ENCODE results near the gene ATRAID. TPM values are rescaled to one million over a fixed set of nuclear protein-coding genes. Genes with fewer than 3 reads are reported as not detected.

The ATRAID gene
- total RNA-seq, 1 donor from 2014 or later, result 77.2 TPM

GRCh38 chr2:27240406-27240805, 28.6 kb downstream of the ATRAID start:
- intact Hi-C loops (cut with micrococcal nuclease), result no loop called here
- Mint-ChIP-seq H3K27me3 (no peaks in the 10 kb centered on the region), H3K36me3 (ENCODE audit: low read depth) (peaks cover 91% of the 10 kb centered on the region), H3K4me3 (no peak overlapping the region), H3K4me1 (no peaks in the 10 kb centered on the region), H3K27ac (no peak overlapping the region), H3K9me3 (no peaks in the 10 kb centered on the region)
- TF ChIP-seq CTCF (IDR thresholded peaks at IDR 0.05), result no peak
- ChIA-PET POLR2A (interaction anchor here (1.0 kb wide), 1 partner anchor 28 kb away, joined by 3 read pairs; the partner anchor contains the start of genes ATRAID and SLC5A6), CTCF (no interaction called here)
- no peak for ATAC-seq (ENCODE audit: low read depth)
- DNase-seq, result no peak

- no peak for TF ChIP-seq CTCF (IDR thresholded peaks at IDR 0.05)
- DNase-seq (no peak), ATAC-seq (ENCODE audit: low read depth) (no peak)
- Mint-ChIP-seq H3K9me3 (no peaks in the 10 kb centered on the region), H3K4me1 (no peaks in the 10 kb centered on the region), H3K36me3 (ENCODE audit: low read depth) (peaks cover 76% of the 10 kb centered on the region), H3K4me3 (no peak overlapping the region), H3K27me3 (no peaks in the 10 kb centered on the region), H3K27ac (no peak overlapping the region)
- CTCF ChIA-PET, result interaction anchor here (1.3 kb wide), 1 partner anchor 38 kb away, joined by 3 read pairs; no protein-coding TSS in a partner anchor
- intact Hi-C loops (cut with micrococcal nuclease), result no loop called here
- POLR2A ChIA-PET, result interaction anchor here (0.5 kb wide), 1 partner anchor 185 kb away, joined by 3 read pairs; no protein-coding TSS in a partner anchor
These were observed 30.1 kb downstream of the ATRAID start for GRCh38 chr2:27241761-27242613.

- no peaks in the 10 kb centered on the region for H3K27me3 Mint-ChIP-seq
- peaks cover 70% of the 10 kb centered on the region for H3K36me3 Mint-ChIP-seq (ENCODE audit: low read depth)
- intact Hi-C loops (cut with micrococcal nuclease), result no loop called here
- ATAC-seq (ENCODE audit: low read depth) (no peak), DNase-seq (no peak)
- no peaks in the 10 kb centered on the region for H3K4me1 Mint-ChIP-seq
- H3K9me3 Mint-ChIP-seq, result no peaks in the 10 kb centered on the region
- no peak overlapping the region for H3K4me3 Mint-ChIP-seq
- CTCF ChIA-PET, result no interaction called here
- POLR2A ChIA-PET, result no interaction called here
- no peak overlapping the region for H3K27ac Mint-ChIP-seq
- TF ChIP-seq CTCF (IDR thresholded peaks at IDR 0.05), result no peak
These were observed 30.7 kb downstream of the ATRAID start for GRCh38 chr2:27242614-27242951.

- no peaks in the 10 kb centered on the region for H3K4me1 Mint-ChIP-seq
- TF ChIP-seq CTCF (IDR thresholded peaks at IDR 0.05), result no peak
- CTCF ChIA-PET, result no interaction called here
- H3K27ac Mint-ChIP-seq, result no peak overlapping the region
- DNase-seq (no peak), ATAC-seq (ENCODE audit: low read depth) (no peak)
- POLR2A ChIA-PET, result no interaction called here
- H3K9me3 Mint-ChIP-seq, result no peaks in the 10 kb centered on the region
- intact Hi-C loops (cut with micrococcal nuclease), result no loop called here
- H3K27me3 Mint-ChIP-seq, result peaks cover 3% of the 10 kb centered on the region
- H3K4me3 Mint-ChIP-seq, result no peak overlapping the region
- H3K36me3 Mint-ChIP-seq (ENCODE audit: low read depth), result peaks cover 60% of the 10 kb centered on the region
These were observed 31.7 kb downstream of the ATRAID start for GRCh38 chr2:27243391-27244130.

- no peaks in the 10 kb centered on the region for H3K4me1 Mint-ChIP-seq
- no peak for TF ChIP-seq CTCF (IDR thresholded peaks at IDR 0.05)
- H3K27me3 Mint-ChIP-seq, result peaks cover 3% of the 10 kb centered on the region
- ATAC-seq (ENCODE audit: low read depth) (no peak), DNase-seq (no peak)
- H3K4me3 Mint-ChIP-seq, result no peak overlapping the region
- intact Hi-C loops (cut with micrococcal nuclease), result no loop called here
- no peak overlapping the region for H3K27ac Mint-ChIP-seq
- H3K36me3 Mint-ChIP-seq (ENCODE audit: low read depth), result peaks cover 45% of the 10 kb centered on the region
- ChIA-PET CTCF (no interaction called here), POLR2A (interaction anchor here (0.7 kb wide), 1 partner anchor 155 kb away, joined by 9 read pairs; no protein-coding TSS in a partner anchor)
- no peaks in the 10 kb centered on the region for H3K9me3 Mint-ChIP-seq
These were observed 33.3 kb downstream of the ATRAID start for GRCh38 chr2:27245116-27245515.

Measured in activated B cell treated with CpG ODN at 0.5 μM for 24 hours (primary cell).